PC-9 (cell line): ENCODE data around the gene ATCAY. TPM values are rescaled to one million over a fixed set of nuclear protein-coding genes. Genes with fewer than 3 reads are reported as not detected.
"Not testable (repeated sequence)": the region's sequence is repeated elsewhere in the genome, so short reads cannot be mapped to it uniquely, and the experiment has no call there.

Source experiments
- BruUV-seq: library from RNA; stranded (reverse); fragments of 400-500 nt; replicated peaks from 2 replicates; lab custom pipeline; 2021; lab: Mats Ljungman, UMichigan
- CTCF ChIA-PET: fragments of 300-600 bp; sonication (Branson Sonifier 250); formaldehyde crosslinking; loops from one replicate; lab custom pipeline; 2022; ENCODE audit warnings: antibody characterized with exemption; lab: Charles Lee
- POLR2A ChIA-PET: fragments of 300-600 bp; sonication (Branson Sonifier 250); formaldehyde crosslinking; loops from one replicate; lab custom pipeline; 2022; ENCODE audit warnings: antibody characterized with exemption; ENCODE audit not compliant: unreplicated experiment; lab: Charles Lee
- DNase-seq, 2 experiments: peaks; one replicate each; pipeline versions ENCODE4 v3.0.0 to v3.0.0-alpha.2; 2015 to 2022; ENCODE audit warnings: mixed read lengths in 1 of 2
- H2AFZ ChIP-seq: fragments of 200-600 bp; sonication (generic); 2 replicates; pipeline ENCODE4 v1.8.1; 2017; ENCODE audit warnings: antibody characterized with exemption
- H3F3A ChIP-seq: fragments of 200-600 bp; sonication (generic); 2 replicates; pipeline ENCODE4 v1.8.1; 2017; ENCODE audit warnings: antibody characterized with exemption, mild to moderate bottlenecking, low read depth; ENCODE audit not compliant: insufficient read depth
- H3K27ac ChIP-seq: fragments of 200-600 bp; sonication (generic); 2 replicates; pipeline ENCODE4 v1.6.1; 2016; ENCODE audit warnings: mixed run types
- H3K27me3 ChIP-seq: fragments of 200-600 bp; sonication (generic); 2 replicates; pipeline ENCODE4 v1.6.1; 2016; ENCODE audit warnings: low read depth, mixed run types; ENCODE audit not compliant: insufficient read depth
- H3K36me3 ChIP-seq: fragments of 200-600 bp; sonication (generic); 2 replicates; pipeline ENCODE4 v1.6.1; 2016; ENCODE audit warnings: low read depth, mixed run types
- H3K4me1 ChIP-seq: fragments of 200-600 bp; sonication (generic); replicated peaks from 2 replicates; pipeline ENCODE4 v1.6.1; 2016; ENCODE audit warnings: mixed run types; ENCODE audit not compliant: insufficient read depth
- H3K4me2 ChIP-seq: fragments of 200-600 bp; sonication (generic); 2 replicates; pipeline ENCODE4 v1.6.1; 2017; ENCODE audit warnings: mixed run types
- H3K4me3 ChIP-seq: fragments of 200-600 bp; sonication (generic); 2 replicates; pipeline ENCODE4 v1.6.1; 2016; ENCODE audit warnings: mixed run types
- H3K79me2 ChIP-seq: fragments of 200-600 bp; sonication (generic); 2 replicates; pipeline ENCODE4 v1.6.1; 2017; ENCODE audit warnings: low read depth, mixed run types
- H3K9me2 ChIP-seq: fragments of 200-600 bp; sonication (generic); 2 replicates; pipeline ENCODE4 v1.8.1; 2017; ENCODE audit warnings: mild to moderate bottlenecking; ENCODE audit not compliant: insufficient read depth
- H3K9me3 ChIP-seq: fragments of 200-600 bp; sonication (generic); 2 replicates; pipeline ENCODE4 v1.8.1; 2016; ENCODE audit warnings: low read depth; ENCODE audit not compliant: insufficient read depth
- H4K20me1 ChIP-seq: fragments of 200-600 bp; sonication (generic); 2 replicates; pipeline ENCODE4 v1.8.1; 2017; ENCODE audit not compliant: insufficient read depth
- CTCF ChIP-seq: fragments of 200-600 bp; sonication (generic); conservative IDR thresholded peaks from 2 replicates; pipeline ENCODE4 v1.6.1; 2017; ENCODE audit warnings: mixed run types, antibody characterized with exemption, mild to moderate bottlenecking, moderate library complexity
- EZH2 ChIP-seq: fragments of 200-600 bp; sonication (generic); IDR thresholded peaks from 2 replicates; pipeline ENCODE4 v1.8.0; 2017; ENCODE audit warnings: antibody characterized with exemption, low read depth
- intact Hi-C: fragments of 100-400 bp; cut with micrococcal nuclease; formaldehyde crosslinking; loops from one replicate; pipeline ENCODE4 v1.10.0; 2022; ENCODE audit not compliant: unreplicated experiment
- total RNA-seq: library from RNA; stranded (reverse); gene quantifications from 2 replicates; pipeline ENCODE4 v1.2.3, GENCODE V29; 2021

ATCAY gene
- total RNA-seq, 1 experiment from 2014 or later = not detected

DNA sequence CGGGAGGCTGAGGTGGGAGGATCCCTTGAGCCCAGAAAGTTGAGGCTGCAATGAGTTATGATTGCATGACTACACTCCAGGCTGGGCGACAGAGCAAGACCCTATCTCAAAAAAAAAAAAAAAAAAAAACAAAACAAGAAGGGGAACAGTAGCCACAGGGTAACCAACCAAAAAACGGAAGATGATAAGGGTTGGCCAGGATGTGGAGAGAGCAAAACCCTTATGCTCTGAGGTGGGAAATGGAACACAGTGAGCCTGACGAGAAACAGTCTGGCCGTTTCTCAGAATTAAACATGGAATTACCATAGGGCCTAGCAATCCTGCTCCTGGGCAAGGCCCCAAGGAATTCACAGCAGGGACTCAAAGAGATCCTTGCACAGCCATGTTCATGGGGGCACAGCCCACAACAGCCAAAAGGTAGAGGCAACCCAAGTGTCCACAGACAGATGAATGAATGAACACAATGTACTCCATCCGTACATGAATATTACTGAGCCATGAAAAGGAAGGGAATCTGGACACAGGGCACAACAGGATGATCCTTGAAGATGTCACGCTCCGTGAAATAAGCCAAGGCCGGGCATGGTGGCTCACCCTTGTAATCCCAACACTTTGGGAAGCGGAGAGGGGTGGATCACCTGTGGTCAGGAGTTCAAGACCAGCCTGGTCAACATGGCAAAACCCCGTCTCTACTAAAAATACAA is 63.7 kb downstream of the ATCAY start:
- no peaks in the 10 kb centered on the region for H3F3A ChIP-seq
- no peak overlapping the region for H3K4me3 ChIP-seq
- no peaks in the 10 kb centered on the region for H3K9me3 ChIP-seq
- CTCF ChIA-PET = no interaction called here
- H3K27me3 ChIP-seq = no peaks in the 10 kb centered on the region
- DNase-seq = no peak
- no peaks in the 10 kb centered on the region for H3K36me3 ChIP-seq
- POLR2A ChIA-PET = no interaction called here
- H3K4me1 ChIP-seq = no peaks in the 10 kb centered on the region
- H3K27ac ChIP-seq = no peak overlapping the region
- intact Hi-C loops = no loop called here
- H4K20me1 ChIP-seq = no peaks in the 10 kb centered on the region
- H3K4me2 ChIP-seq = no peak overlapping the region
- H3K79me2 ChIP-seq = no peaks in the 10 kb centered on the region
- H2AFZ ChIP-seq = no peak overlapping the region
- no peaks in the 10 kb centered on the region for H3K9me2 ChIP-seq
- no peak for TF ChIP-seq EZH2
- no peak for TF ChIP-seq CTCF
- no TSS peak for BruUV-seq

GRCh38 chr19:3945838-3946237 is 65.4 kb downstream of the ATCAY start:
- H3K27ac ChIP-seq = no peak overlapping the region
- TF ChIP-seq EZH2 = no peak
- no peak for TF ChIP-seq CTCF
- no peaks in the 10 kb centered on the region for H3K27me3 ChIP-seq
- H2AFZ ChIP-seq = no peak overlapping the region
- no peaks in the 10 kb centered on the region for H3K4me1 ChIP-seq
- no peak for DNase-seq
- ChIA-PET POLR2A (no interaction called here), CTCF (interaction anchor here (0.5 kb wide), 1 partner anchor 48 kb away, joined by 3 read pairs; no protein-coding TSS in a partner anchor)
- H3K79me2 ChIP-seq = no peaks in the 10 kb centered on the region
- no peak overlapping the region for H3K4me2 ChIP-seq
- H3K36me3 ChIP-seq = no peaks in the 10 kb centered on the region
- H3K9me3 ChIP-seq = no peaks in the 10 kb centered on the region
- no peak overlapping the region for H3K4me3 ChIP-seq
- intact Hi-C loops = no loop called here
- no TSS peak for BruUV-seq
- H4K20me1 ChIP-seq = no peaks in the 10 kb centered on the region
- H3K9me2 ChIP-seq = no peaks in the 10 kb centered on the region
- no peaks in the 10 kb centered on the region for H3F3A ChIP-seq

- H3K4me1 ChIP-seq, intact Hi-C loops, BruUV-seq, H3F3A ChIP-seq, H2AFZ ChIP-seq, H3K27ac ChIP-seq, CTCF ChIA-PET, H4K20me1 ChIP-seq, H3K9me2 ChIP-seq, H3K27me3 ChIP-seq, H3K4me3 ChIP-seq, POLR2A ChIA-PET, DNase-seq, H3K9me3 ChIP-seq, H3K4me2 ChIP-seq, H3K36me3 ChIP-seq, H3K79me2 ChIP-seq: not testable (repeated sequence)
Observed at GRCh38 chr19:3947316-3947933, 66.9 kb downstream of the ATCAY start.
